WERI-Rb-1 (cell line): ENCODE data around the gene ZFP36.

Source experiments
- DNase-seq: peaks from one replicate; pipeline ENCODE4 v3.0.0-alpha.2; 2020
- H3K27ac ChIP-seq: fragments of 250-450 bp; sonication (Bioruptor Pico); 2 replicates; pipeline ENCODE4 v1.5.1; 2020; ENCODE audit warnings: mild to moderate bottlenecking, moderate library complexity
- H3K27me3 ChIP-seq: fragments of 250-450 bp; sonication (Bioruptor Pico); 2 replicates; pipeline ENCODE4 v1.5.1; 2021; ENCODE audit warnings: mild to moderate bottlenecking, low read depth, moderate library complexity; ENCODE audit not compliant: insufficient read depth, severe bottlenecking
- H3K36me3 ChIP-seq: fragments of 250-450 bp; sonication (Bioruptor Pico); 2 replicates; pipeline ENCODE4 v1.5.1; 2020; ENCODE audit warnings: mild to moderate bottlenecking, moderate library complexity
- H3K4me3 ChIP-seq: 2 replicates; pipeline ENCODE4 v1.5.1; 2011; ENCODE audit warnings: low read depth, mild to moderate bottlenecking, control low read depth, low read length
- H3K9me3 ChIP-seq: fragments of 250-450 bp; sonication (Bioruptor Pico); 2 replicates; pipeline ENCODE4 v1.5.1; 2021; ENCODE audit warnings: mild to moderate bottlenecking, moderate library complexity; ENCODE audit not compliant: severe bottlenecking
- CTCF ChIP-seq: IDR thresholded peaks from 2 replicates; pipeline ENCODE4 v1.5.1; 2011; ENCODE audit warnings: low read depth, mild to moderate bottlenecking, control low read depth, inconsistent platforms, low read length

The ZFP36 gene

GRCh38 chr19:39420769-39421168 lies 14.1 kb downstream of the ZFP36 start:
- peaks cover 80% of the 10 kb centered on the region for H3K36me3 ChIP-seq
- no peaks in the 10 kb centered on the region for H3K27me3 ChIP-seq
- H3K9me3 ChIP-seq, result no peaks in the 10 kb centered on the region
- H3K27ac ChIP-seq, result no peak overlapping the region
- no peak overlapping the region for H3K4me3 ChIP-seq
- no peak for DNase-seq
- no peak for TF ChIP-seq CTCF

GRCh38 chr19:39422020-39422419 lies 15.4 kb downstream of the ZFP36 start:
- H3K4me3 ChIP-seq, result no peak overlapping the region
- DNase-seq, result no peak
- no peaks in the 10 kb centered on the region for H3K9me3 ChIP-seq
- no peak overlapping the region for H3K27ac ChIP-seq
- H3K27me3 ChIP-seq, result no peaks in the 10 kb centered on the region
- peaks cover 70% of the 10 kb centered on the region for H3K36me3 ChIP-seq
- no peak for TF ChIP-seq CTCF

- no peak overlapping the region for H3K27ac ChIP-seq
- no peaks in the 10 kb centered on the region for H3K27me3 ChIP-seq
- no peak overlapping the region for H3K4me3 ChIP-seq
- H3K9me3 ChIP-seq, result no peaks in the 10 kb centered on the region
- H3K36me3 ChIP-seq, result peaks cover 58% of the 10 kb centered on the region
- DNase-seq, result no peak
- TF ChIP-seq CTCF, result no peak
Measured at GRCh38 chr19:39423258-39424086, 16.8 kb downstream of the ZFP36 start.

- Histone ChIP-seq H3K36me3 (peaks cover 43% of the 10 kb centered on the region), H3K27ac (no peak overlapping the region), H3K9me3 (no peaks in the 10 kb centered on the region), H3K27me3 (no peaks in the 10 kb centered on the region), H3K4me3 (no peak overlapping the region)
- DNase-seq, result no peak
- TF ChIP-seq CTCF, result no peak
Measured at GRCh38 chr19:39424934-39425333, 18.3 kb downstream of the ZFP36 start.

GRCh38 chr19:39425744-39426143 lies 19.1 kb downstream of the ZFP36 start:
- TF ChIP-seq CTCF, result no peak
- no peaks in the 10 kb centered on the region for H3K27me3 ChIP-seq
- no peak overlapping the region for H3K27ac ChIP-seq
- DNase-seq, result no peak
- no peaks in the 10 kb centered on the region for H3K9me3 ChIP-seq
- peaks cover 38% of the 10 kb centered on the region for H3K36me3 ChIP-seq
- no peak overlapping the region for H3K4me3 ChIP-seq

- DNase-seq, result no peak
- H3K27ac ChIP-seq, result no peak overlapping the region
- no peak for TF ChIP-seq CTCF
- peaks cover 38% of the 10 kb centered on the region for H3K36me3 ChIP-seq
- H3K27me3 ChIP-seq, result no peaks in the 10 kb centered on the region
- no peak overlapping the region for H3K4me3 ChIP-seq
- H3K9me3 ChIP-seq, result no peaks in the 10 kb centered on the region
Measured at GRCh38 chr19:39426170-39426569, 19.5 kb downstream of the ZFP36 start.
